Activated CD8-positive, alpha-beta memory T cell treated with anti-CD3 and anti-CD28 coated beads for 48 hours (primary cell): Measurements from ENCODE around the gene KRTAP4-1.
"Not testable (repeated sequence)": the region's sequence is repeated elsewhere in the genome, so short reads cannot be mapped to it uniquely, and the experiment has no call there.

Experiments
- DNase-seq, 3 experiments: peaks; one replicate each; pipeline ENCODE4 v3.0.0-alpha.2; 2020; ENCODE audit warnings: low read depth in 2 of 3, low spot score in 2 of 3

Gene KRTAP4-1

DNA sequence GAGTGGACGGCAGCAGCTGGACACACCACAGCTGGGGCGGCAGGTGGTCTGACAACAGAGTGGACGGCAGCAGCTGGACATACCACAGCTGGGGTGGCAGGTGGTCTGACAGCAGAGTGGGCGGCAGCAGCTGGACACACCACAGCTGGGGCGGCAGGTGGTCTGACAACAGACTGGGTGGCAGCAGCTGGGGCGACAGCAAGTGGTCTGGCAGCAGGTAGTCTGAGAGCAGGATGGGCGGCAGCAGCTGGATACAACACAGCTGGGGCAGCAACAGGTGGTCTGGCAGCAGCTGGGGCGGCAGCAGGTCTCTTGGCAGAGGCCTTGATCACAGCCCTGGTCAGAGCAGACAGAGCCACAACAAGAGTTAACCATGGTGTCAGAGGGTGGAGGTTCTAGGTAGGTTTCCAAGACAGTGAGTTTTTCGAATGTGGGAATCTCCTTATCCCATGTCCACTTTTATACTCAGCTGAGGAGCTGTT is at the start of gene KRTAP4-1:
Gene KRTAP4-1, minus strand, starts transcription at position 432 of the 482 bp plus-strand sequence. Its CDS starts 57 bp downstream, at position 375.
- no peak for DNase-seq

DNA sequence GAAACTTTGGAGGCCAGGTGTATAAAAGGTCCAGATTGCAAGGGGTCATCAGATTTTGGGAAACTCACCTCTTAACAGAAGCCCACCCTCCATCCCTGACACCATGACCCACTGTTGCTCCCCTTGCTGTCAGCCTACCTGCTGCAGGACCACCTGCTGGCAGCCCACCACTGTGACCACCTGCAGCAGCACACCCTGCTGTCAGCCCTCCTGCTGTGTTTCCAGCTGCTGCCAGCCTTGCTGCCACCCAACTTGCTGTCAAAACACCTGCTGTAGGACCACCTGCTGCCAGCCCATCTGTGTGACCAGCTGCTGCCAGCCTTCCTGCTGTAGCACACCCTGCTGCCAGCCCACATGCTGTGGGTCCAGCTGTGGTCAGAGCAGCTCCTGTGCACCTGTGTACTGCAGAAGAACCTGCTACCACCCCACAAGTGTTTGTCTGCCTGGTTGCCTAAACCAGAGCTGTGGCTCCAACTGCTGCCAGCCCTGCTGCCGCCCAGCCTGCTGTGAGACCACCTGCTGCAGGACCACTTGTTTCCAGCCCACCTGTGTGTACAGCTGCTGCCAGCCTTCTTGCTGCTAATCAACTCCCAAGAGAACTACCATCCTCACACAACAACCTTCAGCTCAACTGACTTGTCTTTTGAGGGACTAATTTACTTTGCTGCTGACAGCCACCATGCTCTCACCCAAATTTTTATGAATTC is 47.8 kb upstream of the KRTAP4-1 start, which contains the start of gene KRTAP9-3:
Gene KRTAP9-3, plus strand, starts transcription at position 51 of the 707 bp plus-strand sequence. Its CDS starts 53 bp downstream, at position 104.
- not testable (repeated sequence) for DNase-seq

DNA sequence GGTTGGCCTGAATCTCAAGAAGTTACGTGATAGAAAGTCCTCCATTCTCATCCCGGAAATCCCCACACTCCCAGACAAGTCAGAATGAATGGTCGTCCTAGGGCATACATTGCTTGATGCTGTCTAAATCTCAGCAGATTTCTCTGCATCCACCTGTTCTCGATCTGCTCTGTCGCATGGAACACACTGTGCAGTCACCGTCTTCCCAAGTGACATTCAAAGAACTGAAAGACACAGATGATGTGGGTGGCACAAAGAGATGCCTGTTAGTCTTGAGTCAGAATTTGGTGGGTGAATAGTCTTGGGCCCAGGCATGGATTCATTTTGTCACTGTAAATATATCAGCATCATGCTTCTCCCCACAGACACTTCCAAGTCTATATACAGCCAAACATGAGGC is 47.0 kb upstream of the KRTAP4-1 start:
- DNase-seq: no peak

DNA sequence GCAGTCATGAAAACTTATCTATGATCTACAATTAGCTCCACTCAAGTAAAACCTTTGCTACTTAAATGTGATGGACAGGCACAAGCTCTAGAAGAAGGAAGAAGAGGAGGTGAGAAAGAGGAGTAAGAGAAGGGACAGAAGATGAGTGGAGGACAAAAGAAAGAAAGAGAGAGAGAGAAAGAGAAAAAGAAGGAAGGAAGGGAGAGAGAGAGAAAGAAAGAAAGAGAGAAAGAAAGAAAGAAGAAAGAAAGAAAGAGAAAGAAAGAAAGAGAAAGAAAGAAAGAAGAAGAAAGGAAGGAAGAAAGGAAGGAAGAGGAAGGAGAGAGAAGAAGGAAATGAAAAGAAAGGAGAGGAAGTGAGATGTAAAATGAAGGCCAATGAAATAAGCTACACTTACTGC is 45.4 kb upstream of the KRTAP4-1 start:
- DNase-seq: no peak

DNA sequence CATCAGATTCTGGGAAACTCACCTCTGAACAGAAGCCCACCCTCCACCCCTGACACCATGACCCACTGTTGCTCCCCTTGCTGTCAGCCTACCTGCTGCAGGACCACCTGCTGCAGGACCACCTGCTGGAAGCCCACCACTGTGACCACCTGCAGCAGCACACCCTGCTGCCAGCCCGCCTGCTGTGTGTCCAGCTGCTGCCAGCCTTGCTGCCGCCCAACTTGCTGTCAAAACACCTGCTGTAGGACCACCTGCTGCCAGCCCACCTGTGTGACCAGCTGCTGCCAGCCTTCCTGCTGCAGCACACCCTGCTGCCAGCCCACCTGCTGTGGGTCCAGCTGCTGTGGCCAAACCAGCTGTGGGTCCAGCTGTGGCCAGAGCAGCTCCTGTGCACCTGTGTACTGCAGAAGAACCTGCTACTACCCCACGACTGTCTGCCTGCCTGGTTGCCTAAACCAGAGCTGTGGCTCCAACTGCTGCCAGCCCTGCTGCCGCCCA is 41.9 kb upstream of the KRTAP4-1 start, which contains the start of gene KRTAP9-2:
Gene KRTAP9-2, plus strand, starts transcription at position 51 of the 498 bp plus-strand sequence. Its CDS starts 7 bp downstream, at position 58.
- DNase-seq: not testable (repeated sequence)

DNA sequence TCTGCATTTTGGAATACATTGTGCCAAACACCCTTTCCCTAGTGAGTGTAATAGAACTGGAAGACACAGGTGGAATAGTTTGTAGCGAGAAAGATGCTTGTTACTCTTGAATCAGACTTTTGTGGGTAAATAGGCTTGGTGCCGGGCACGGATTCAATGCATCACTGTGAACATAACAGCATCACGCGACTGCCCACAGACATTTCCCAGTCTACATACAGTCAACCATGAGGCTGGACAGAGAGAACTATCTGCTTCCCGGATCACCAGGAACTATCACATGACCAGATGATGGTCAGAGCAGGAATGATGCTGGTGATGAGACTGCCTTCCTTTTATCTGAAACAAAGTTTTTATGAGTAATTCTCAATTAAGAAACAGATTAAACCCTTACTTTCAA is 41.3 kb upstream of the KRTAP4-1 start:
- DNase-seq: no peak

DNA sequence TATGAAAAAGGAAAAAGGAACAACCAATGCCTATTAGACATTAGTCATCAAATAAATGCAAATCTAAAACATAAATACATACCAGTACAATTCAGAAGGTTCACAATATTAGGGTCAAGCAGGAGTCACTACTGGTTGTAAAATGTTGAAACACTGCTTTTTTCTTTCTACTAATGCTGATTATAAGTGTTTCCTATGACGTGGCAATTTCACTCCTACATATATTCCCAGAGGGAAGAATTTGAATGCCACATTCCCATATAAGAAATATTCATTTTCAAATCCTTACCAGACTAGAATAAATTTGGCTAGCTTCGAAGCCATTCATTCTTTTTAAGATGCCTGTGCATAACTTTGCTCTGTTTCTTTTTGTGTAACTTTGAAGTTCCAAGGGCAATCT is 39.1 kb upstream of the KRTAP4-1 start:
- no peak for DNase-seq

DNA sequence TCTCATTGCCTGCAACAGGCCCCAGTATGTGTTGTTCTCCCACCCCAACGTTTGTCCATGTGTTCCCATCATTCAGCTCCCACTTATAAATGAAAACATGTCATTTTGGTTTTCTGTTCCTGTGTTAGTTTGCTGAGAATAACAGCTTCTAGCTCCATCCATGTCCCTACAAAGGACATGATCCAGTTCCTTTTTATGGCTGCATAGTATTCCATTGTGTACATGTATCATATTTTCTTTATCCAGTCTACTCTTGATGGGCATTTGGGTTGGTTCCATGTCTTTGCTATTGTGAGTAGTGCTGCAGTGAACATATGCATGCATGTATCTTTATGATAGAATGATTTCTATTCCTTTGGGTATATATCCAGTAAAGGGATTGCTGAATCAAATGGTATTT is 31.0 kb upstream of the KRTAP4-1 start:
- no peak for DNase-seq

DNA sequence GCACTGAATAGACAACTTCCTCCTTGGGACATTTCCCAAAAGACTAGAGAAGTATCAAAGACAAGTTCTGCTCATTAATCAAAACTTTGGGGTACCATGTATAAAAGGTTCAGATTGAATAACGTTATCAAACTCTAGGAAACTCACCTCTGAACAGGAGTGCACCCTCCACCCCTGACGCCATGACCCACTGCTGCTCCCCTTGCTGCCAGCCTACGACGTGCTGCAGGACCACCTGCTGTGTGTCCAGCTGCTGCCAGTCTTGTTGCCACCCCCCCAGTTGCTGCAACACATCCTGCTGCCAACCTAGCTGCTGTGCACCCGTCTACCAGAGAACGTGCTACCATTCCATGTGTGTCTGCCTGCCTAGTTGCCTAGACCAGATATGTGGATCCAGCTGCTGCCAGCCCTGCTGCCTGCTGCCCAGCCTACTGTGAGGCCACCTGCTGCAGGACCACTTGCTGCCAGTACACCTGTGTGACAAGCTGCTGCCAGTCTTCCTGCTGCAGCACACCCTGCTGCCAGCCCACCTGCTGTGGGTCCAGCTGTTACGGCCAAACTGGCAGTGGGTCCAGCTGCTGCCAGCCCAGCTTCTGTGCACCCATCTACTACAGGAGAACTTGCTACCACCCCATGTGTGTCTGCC is 27.9 kb upstream of the KRTAP4-1 start:
- no peak for DNase-seq

DNA sequence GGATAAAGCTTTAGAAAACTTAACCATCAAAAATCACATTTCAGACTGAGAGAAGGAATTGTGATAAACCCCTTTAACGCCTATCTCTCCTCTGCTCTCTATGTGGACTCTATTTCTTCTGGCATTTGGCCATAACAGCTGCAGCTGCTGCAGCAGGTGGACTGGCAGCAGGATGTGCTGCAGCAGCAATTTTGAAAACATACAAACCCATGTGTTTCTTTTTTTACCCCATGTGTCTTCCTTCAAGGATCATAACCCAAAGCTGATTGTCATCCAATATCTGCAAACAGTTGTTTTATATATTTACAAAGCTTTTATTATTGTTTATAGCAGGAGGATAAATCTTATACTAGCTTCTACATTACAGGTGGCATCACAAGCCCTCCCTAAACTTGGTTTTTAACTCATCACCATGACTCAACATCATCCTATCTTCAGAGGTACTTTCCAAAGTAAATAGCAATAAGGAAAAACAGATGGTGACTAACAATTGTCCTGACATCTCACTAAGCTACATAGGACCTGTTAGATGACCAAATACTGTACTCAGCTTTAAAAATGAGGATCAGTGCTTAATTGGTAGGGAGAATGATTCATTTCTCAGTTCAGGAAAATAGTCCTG is 27.2 kb upstream of the KRTAP4-1 start:
- no peak for DNase-seq

DNA sequence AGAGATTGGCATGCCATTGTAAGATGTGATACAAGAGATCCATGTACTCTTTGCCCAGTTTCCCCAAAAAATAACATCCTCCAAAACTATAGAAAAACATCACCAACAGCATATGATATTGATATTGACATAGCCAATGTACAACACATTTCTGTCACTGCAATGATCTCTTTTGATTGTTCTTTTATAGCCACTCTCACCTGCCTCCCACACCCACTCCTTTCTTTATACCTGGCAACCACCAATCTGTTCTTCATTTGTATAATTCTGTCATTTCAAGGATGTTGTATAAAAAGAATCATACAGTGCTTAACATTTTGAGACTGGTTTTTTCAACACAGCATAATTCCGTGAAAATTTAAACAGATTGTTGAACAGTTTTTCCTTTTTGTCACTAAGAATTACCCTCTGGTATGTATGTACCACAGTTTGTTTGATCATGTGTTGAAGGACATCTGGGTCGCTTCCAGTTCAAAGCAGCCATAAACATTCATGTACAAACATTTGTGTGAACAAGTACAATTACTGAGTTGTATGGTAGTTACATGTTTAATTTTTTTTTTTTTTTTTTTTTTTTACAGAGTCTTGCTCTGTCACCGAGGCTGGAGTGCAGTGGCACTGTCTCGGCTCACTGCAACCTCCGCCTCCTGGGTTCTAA is 14.8 kb upstream of the KRTAP4-1 start:
- DNase-seq: no peak

DNA sequence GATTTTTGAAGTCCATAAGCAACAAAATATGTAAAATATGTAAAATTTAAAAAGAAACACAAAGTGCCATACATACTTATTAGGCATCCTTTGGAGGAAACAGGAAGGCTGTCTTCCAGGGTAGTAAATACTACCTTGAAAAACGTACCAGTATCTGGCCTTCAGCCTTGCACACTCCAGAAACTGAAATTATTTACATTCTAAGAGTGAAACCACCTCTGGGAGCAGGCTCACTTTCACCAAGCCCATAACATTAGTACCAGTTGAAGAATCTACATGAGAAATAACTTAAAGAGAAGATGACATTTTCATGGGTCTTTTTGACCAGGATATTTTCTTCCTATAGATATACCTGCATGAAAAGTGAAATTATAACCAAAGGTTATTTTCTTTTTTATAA is 11.4 kb upstream of the KRTAP4-1 start:
- DNase-seq: no peak

DNA sequence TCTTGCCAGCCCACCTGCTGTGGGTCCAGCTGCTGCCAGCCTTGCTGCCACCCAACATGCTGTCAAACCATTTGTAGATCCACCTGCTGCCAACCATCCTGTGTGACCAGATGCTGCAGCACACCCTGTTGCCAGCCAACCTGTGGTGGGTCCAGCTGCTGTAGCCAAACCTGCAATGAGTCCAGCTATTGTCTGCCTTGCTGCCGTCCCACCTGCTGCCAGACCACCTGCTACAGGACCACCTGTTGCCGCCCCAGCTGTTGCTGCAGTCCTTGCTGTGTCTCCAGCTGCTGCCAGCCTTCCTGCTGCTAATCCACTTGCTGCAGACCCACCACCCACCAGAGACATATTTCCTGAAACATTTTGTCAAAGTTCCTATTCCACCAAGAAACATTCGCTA is 5.6 kb upstream of the KRTAP4-1 start:
- no peak for DNase-seq

DNA sequence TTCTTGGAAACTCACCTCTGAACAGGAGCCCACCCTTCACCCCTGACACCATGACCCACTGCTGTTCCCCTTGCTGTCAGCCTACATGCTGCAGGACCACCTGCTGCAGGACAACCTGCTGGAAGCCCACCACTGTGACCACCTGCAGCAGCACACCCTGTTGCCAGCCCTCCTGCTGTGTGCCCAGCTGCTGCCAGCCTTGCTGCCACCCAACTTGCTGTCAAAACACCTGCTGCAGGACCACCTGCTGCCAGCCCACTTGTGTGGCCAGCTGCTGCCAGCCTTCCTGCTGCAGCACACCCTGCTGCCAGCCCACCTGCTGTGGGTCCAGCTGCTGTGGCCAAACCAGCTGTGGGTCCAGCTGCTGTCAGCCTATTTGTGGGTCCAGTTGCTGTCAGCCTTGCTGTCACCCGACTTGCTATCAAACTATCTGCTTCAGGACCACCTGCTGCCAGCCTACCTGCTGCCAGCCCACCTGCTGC is 5.2 kb upstream of the KRTAP4-1 start, which contains the start of gene KRTAP9-1:
Gene KRTAP9-1, plus strand, starts transcription at position 51 of the 482 bp plus-strand sequence. Its CDS starts 0 bp downstream, at position 51.
- DNase-seq: not testable (repeated sequence)

DNA sequence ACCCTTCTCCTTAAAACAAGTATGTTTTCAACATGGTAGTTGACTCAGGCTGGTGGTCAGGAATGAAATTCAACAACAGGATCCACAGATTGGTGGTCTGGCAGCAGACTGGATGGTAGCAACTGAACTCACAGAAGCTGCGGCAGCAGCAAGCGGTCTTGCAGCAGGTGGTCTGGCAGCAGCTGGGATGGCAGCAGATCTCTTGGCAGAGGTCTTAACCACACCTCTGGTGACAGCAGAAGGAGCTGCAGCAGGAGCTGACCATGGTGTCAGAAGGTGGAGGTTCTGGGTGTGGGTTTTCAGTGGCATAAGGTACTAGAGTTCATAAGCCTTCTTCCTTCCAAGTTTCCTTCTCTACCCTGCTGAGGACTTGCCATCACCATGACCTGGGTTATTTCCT is 2.2 kb upstream of the KRTAP4-1 start:
- no peak for DNase-seq

DNA sequence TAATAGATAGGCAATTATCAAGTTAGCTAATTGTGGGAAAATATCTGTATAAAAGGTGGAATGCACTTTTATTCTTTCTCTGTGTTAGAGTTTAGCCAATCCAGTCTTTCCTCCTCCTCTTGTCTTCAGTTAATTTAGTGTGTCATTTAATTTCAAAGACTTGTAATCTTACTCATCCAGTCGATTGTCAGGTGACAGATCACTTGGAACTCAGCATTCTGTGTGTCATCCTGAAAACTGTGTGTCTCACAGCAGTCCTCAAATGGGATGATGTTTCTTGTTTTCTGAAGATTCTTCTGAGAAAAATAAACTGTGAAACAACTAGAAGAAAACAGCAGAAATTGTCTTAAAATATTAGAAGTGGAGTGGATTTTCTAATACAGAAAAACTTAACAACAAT is 290 bp upstream of the KRTAP4-1 start:
- no peak for DNase-seq

DNA sequence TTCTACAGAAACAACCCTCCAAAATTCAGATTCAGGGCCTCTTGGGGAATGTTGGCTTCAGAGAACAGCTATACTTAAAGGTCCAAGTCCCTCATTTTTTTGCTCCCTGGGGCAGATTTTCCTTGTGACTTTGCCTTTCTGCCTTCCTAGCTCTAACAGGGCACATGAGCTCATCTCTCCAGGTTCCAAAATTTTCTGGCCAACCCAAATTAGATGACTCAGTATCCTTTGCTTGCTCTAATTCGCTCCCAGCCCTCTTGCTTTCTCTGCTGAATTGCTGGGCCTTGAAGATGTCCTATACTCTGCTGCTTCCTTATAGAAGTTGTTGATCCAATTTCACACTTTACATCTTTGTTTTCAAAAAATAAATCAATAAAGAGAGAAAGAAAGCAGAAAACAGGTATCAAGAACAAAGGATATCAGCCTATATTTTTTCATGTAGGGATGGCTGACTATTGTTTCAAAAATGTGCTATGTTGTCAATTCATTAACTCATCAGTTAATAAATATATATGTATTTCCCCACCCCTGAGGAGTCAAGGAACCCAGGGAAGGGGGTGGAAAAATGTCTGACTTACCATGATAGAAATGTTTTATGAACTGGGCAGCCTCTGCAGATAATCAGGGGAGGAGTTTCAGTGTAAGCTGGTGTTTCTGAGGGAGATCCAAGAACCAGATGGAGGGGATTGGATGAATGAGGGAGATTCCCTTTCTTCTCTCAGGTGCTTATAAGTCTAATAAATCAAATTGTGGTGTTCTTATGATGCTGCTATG is 5.7 kb downstream of the KRTAP4-1 start:
- no peak for DNase-seq

DNA sequence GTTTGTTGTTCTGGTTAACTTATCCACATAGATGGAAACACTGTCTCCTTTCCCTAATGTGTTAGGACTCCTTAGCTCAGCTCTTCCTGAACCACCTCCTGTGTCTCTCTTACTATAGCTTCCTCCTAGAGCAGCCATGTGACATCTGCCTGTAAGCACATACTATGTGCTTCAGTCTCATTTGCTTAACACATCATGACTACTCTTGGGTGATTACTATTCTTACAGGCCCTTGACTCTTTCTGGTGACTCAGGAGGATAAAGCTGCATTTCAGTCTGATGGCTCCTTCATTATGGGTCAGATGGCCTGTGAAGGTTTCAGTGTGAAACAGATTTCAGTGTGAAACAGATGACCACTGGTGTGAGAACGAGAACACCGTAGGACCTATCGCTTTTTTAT is 6.4 kb downstream of the KRTAP4-1 start:
- no peak for DNase-seq

DNA sequence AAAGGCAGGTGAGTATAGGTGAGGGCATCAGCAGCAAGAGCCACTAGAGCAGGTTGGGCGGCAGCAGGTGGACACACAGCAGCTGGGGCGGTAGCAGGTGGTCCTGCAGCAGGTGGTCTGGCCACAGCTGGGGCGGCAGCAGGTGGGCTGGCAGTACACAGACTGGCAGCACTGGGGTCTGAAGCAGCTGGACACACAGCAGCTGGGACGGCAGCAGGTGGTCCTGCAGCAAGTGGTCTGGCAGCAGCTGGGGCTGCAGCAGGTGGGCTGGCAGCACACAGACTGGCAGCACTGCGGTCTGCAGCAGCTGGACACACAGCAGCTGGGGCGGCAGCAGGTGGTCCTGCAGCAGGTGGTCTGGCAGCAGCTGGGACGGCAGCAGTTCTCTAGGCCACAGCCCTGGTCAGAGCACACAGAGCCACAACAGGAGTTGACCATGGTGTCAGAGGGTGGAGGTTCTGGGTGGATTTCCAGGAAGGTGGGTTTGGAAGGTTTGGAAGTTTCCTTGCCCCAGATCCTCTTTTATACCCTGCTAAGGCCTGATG is 6.9 kb downstream of the KRTAP4-1 start, which contains the start of gene KRTAP4-2:
Gene KRTAP4-2, minus strand, starts transcription at position 495 of the 545 bp plus-strand sequence. Its CDS starts 57 bp downstream, at position 438.
- no peak for DNase-seq
